Measurements from ENCODE around the gene EML1.

DNA sequence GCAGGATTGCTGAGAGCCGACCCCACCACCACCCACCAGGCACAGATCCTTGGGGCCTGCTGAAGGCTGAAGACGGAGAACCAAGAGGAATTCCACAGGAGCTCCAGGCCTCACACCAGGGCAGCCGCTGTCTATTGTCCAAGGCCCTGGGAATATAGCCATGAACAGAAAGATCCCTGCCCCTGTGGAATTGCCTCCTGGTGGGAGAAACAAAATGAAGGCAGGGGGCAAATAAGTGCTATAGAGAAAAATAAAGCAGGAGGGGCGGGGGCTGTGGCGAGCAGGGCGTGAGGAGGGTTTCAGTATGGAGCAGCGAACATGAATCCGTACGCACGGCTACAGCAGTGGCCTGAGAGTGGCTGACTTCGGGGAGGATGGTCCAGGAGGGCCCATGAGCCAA is 96.1 kb downstream of the EML1 start:
- TF ChIP-seq CTCF (IDR thresholded peaks at IDR 0.05 in 4 of 5, conservative IDR thresholded peaks at IDR 0.05 in 1 of 5) (no peak), POLR2A (IDR thresholded peaks at IDR 0.05) (no peak)

Data from gastrocnemius medialis (tissue), 4 donors.